ENCODE measurements around the gene LIN54. TPM values are rescaled to one million over a fixed set of nuclear protein-coding genes. Genes with fewer than 3 reads are reported as not detected.

LIN54 gene
- total RNA-seq, 1 experiment from 2014 or later: 14.5 TPM

DNA sequence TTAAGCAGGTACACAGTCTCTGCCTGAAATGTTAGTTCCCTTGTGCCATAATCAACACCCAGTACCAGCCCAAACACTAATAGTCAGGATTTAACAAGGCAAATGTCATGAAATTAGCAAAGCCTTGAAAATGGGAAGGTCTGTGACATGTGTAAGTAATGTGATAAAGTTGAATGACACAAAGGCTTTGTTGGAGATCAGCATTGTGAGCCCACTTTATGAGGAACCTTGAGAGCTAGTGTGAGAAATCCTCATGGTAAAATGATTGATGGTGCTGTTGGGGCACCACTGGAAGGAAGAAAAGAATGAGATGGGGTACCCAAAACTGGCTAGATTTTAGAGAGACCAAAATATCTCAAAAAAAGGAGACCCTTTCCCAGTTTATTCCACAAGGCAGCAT lies 3.3 kb upstream of the LIN54 start:
- no peaks in the 10 kb centered on the region for H3K27me3 ChIP-seq (ENCODE audit: control insufficient read depth, insufficient read depth, low read length)
- no peaks in the 10 kb centered on the region; the same call in 1 of the 2 replicates for H3K36me3 ChIP-seq (ENCODE audit: control insufficient read depth, insufficient read depth, low read length)
- CTCF ChIA-PET: no interaction called here
- DNase-seq (ENCODE audit: low read depth, low spot score) (no peak), ATAC-seq (no peak)
- peak overlapping the region; percentile 96 for H3K27ac ChIP-seq (ENCODE audit: low read length)
- peak overlapping the region; percentile 69 to 76 for H3K4me3 ChIP-seq (ENCODE audit: low read depth in 2 of 2, low read length in 2 of 2)
- H3K9me3 ChIP-seq (ENCODE audit: control insufficient read depth, insufficient read depth, low read depth, low read length): no peaks in the 10 kb centered on the region
- BruUV-seq (replicated peaks): no TSS peak
- POLR2A ChIA-PET: no interaction called here
- in situ Hi-C loops (cut with HindIII; ENCODE audit: low pct_unique_long_range_greater_than_20kb, low sequenced_read_pairs): no loop called here
- TF ChIP-seq, protein P1, sequence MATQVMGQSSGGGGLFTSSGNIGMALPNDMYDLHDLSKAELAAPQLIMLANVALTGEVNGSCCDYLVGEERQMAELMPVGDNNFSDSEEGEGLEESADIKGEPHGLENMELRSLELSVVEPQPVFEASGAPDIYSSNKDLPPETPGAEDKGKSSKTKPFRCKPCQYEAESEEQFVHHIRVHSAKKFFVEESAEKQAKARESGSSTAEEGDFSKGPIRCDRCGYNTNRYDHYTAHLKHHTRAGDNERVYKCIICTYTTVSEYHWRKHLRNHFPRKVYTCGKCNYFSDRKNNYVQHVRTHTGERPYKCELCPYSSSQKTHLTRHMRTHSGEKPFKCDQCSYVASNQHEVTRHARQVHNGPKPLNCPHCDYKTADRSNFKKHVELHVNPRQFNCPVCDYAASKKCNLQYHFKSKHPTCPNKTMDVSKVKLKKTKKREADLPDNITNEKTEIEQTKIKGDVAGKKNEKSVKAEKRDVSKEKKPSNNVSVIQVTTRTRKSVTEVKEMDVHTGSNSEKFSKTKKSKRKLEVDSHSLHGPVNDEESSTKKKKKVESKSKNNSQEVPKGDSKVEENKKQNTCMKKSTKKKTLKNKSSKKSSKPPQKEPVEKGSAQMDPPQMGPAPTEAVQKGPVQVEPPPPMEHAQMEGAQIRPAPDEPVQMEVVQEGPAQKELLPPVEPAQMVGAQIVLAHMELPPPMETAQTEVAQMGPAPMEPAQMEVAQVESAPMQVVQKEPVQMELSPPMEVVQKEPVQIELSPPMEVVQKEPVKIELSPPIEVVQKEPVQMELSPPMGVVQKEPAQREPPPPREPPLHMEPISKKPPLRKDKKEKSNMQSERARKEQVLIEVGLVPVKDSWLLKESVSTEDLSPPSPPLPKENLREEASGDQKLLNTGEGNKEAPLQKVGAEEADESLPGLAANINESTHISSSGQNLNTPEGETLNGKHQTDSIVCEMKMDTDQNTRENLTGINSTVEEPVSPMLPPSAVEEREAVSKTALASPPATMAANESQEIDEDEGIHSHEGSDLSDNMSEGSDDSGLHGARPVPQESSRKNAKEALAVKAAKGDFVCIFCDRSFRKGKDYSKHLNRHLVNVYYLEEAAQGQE (IDR thresholded peaks at IDR 0.05; ENCODE audit: insufficient read depth in 1 of 2, low read depth in 2 of 2, low read length in 1 of 2): no peak
- TF ChIP-seq POLR2AphosphoS5 (IDR thresholded peaks at IDR 0.05; ENCODE audit: low read depth, low read length) (no peak), TCF7L2 (IDR thresholded peaks at IDR 0.05; ENCODE audit: low read depth, low read length) (no peak), SIN3A (IDR thresholded peaks at IDR 0.05; ENCODE audit: borderline replicate concordance, insufficient read depth, low read depth, low read length) (no peak)
- TF ChIP-seq, protein P2, sequence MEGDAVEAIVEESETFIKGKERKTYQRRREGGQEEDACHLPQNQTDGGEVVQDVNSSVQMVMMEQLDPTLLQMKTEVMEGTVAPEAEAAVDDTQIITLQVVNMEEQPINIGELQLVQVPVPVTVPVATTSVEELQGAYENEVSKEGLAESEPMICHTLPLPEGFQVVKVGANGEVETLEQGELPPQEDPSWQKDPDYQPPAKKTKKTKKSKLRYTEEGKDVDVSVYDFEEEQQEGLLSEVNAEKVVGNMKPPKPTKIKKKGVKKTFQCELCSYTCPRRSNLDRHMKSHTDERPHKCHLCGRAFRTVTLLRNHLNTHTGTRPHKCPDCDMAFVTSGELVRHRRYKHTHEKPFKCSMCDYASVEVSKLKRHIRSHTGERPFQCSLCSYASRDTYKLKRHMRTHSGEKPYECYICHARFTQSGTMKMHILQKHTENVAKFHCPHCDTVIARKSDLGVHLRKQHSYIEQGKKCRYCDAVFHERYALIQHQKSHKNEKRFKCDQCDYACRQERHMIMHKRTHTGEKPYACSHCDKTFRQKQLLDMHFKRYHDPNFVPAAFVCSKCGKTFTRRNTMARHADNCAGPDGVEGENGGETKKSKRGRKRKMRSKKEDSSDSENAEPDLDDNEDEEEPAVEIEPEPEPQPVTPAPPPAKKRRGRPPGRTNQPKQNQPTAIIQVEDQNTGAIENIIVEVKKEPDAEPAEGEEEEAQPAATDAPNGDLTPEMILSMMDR (IDR thresholded peaks at IDR 0.05): no peak
- H3K4me1 ChIP-seq (ENCODE audit: control insufficient read depth, insufficient read depth, low read length): peaks cover 8% of the 10 kb centered on the region; the same call in 1 of the 2 replicates
- intact Hi-C loops (cut with micrococcal nuclease; ENCODE audit: unreplicated experiment): no loop called here

DNA sequence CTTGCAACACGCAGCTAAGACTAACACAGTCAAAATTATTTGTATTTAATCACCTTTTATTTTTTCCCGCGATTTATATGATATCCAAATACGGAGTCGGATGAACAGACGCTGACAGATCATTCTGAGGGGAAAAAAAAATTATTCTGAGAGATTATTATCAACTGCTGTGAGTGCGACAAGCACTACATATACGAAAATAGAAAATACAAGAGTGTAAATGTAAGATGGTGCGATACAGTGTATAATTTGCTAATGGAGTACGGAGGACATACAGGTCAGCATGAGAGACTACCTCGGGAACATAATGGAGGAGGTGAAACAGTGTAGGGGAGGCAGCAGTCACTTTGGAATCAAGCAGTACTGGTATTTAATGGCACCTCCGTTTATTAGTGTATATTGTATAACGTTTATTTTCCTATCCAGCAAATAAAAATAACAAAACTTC lies 2.8 kb upstream of the LIN54 start:
- H3K4me1 ChIP-seq (ENCODE audit: control insufficient read depth, insufficient read depth, low read length): peaks cover 9% of the 10 kb centered on the region; the same call in 1 of the 2 replicates
- no peaks in the 10 kb centered on the region for H3K9me3 ChIP-seq (ENCODE audit: control insufficient read depth, insufficient read depth, low read depth, low read length)
- no peak for DNase-seq (ENCODE audit: low read depth, low spot score)
- TF ChIP-seq, protein P1 (IDR thresholded peaks at IDR 0.05; ENCODE audit: insufficient read depth in 1 of 2, low read depth in 2 of 2, low read length in 1 of 2): no peak
- TF ChIP-seq, protein P2 (IDR thresholded peaks at IDR 0.05): no peak
- TF ChIP-seq POLR2AphosphoS5 (IDR thresholded peaks at IDR 0.05; ENCODE audit: low read depth, low read length) (no peak), TCF7L2 (IDR thresholded peaks at IDR 0.05; ENCODE audit: low read depth, low read length) (no peak)
- intact Hi-C loops (cut with micrococcal nuclease; ENCODE audit: unreplicated experiment): no loop called here
- H3K4me3 ChIP-seq (ENCODE audit: low read depth in 2 of 2, low read length in 2 of 2): peak overlapping the region; percentile 69 to 76
- H3K36me3 ChIP-seq (ENCODE audit: control insufficient read depth, insufficient read depth, low read length): no peaks in the 10 kb centered on the region; the same call in 1 of the 2 replicates
- in situ Hi-C loops (cut with HindIII; ENCODE audit: low pct_unique_long_range_greater_than_20kb, low sequenced_read_pairs): no loop called here
- no peak for ATAC-seq
- ChIA-PET POLR2A (interaction anchor here (0.9 kb wide), 1 partner anchor 22 kb away, joined by 4 read pairs; the partner anchor contains the start of gene COPS4), CTCF (interaction anchor here (1.0 kb wide), 1 partner anchor 21 kb away, joined by 14 read pairs; the partner anchor contains the start of gene COPS4)
- peak overlapping the region; percentile 96 for H3K27ac ChIP-seq (ENCODE audit: low read length)
- BruUV-seq (replicated peaks): no TSS peak
- no peaks in the 10 kb centered on the region for H3K27me3 ChIP-seq (ENCODE audit: control insufficient read depth, insufficient read depth, low read length)
